Smooth muscle cell (in vitro differentiated cells): ENCODE measurements around the gene LIN28A. TPM values are rescaled to one million over a fixed set of nuclear protein-coding genes. Genes with fewer than 3 reads are reported as not detected.

Experiments used
- DNase-seq: peaks from one replicate; lab custom pipeline; 2025; ENCODE audit not compliant: unreplicated experiment; lab: John Stamatoyannopoulos, UW
- H2AFZ ChIP-seq: fragments of 200-600 bp; sonication (generic); 2 replicates; pipeline ENCODE4 v1.6.0; 2016; ENCODE audit warnings: antibody characterized with exemption, low read depth, mild to moderate bottlenecking
- H3F3A ChIP-seq: fragments of 200-600 bp; sonication (generic); 2 replicates; pipeline ENCODE4 v1.6.0; 2017; ENCODE audit warnings: antibody characterized with exemption, low read depth
- H3K27ac ChIP-seq: fragments of 200-600 bp; sonication (generic); 2 replicates; pipeline ENCODE4 v1.5.1; 2016; ENCODE audit warnings: low read depth, mild to moderate bottlenecking
- H3K27me3 ChIP-seq: fragments of 200-600 bp; sonication (generic); 2 replicates; pipeline ENCODE4 v1.6.1; 2016; ENCODE audit warnings: low read depth, mild to moderate bottlenecking
- H3K36me3 ChIP-seq: fragments of 200-600 bp; sonication (generic); 2 replicates; pipeline ENCODE4 v1.5.1; 2016; ENCODE audit warnings: low read depth
- H3K4me1 ChIP-seq: fragments of 200-600 bp; sonication (generic); 2 replicates; pipeline ENCODE4 v1.5.1; 2016; ENCODE audit warnings: low read depth
- H3K4me2 ChIP-seq: fragments of 200-600 bp; sonication (generic); 2 replicates; pipeline ENCODE4 v1.6.0; 2016; ENCODE audit warnings: mild to moderate bottlenecking
- H3K4me3 ChIP-seq: fragments of 200-600 bp; sonication (generic); 2 replicates; pipeline ENCODE4 v1.5.1; 2016; ENCODE audit warnings: mild to moderate bottlenecking
- H3K79me2 ChIP-seq: fragments of 200-600 bp; sonication (generic); 2 replicates; pipeline ENCODE4 v1.6.0; 2016; ENCODE audit warnings: low read depth, mild to moderate bottlenecking
- H3K9ac ChIP-seq: fragments of 200-600 bp; sonication (generic); 2 replicates; pipeline ENCODE4 v1.6.0; 2016; ENCODE audit warnings: low read depth
- H3K9me3 ChIP-seq: fragments of 200-600 bp; sonication (generic); replicated peaks from 2 replicates; pipeline ENCODE4 v1.5.1; 2016; ENCODE audit warnings: low read depth
- H4K20me1 ChIP-seq: fragments of 200-600 bp; sonication (generic); 2 replicates; pipeline ENCODE4 v1.6.0; 2016; ENCODE audit warnings: low read depth
- CTCF ChIP-seq: fragments of 200-600 bp; sonication (generic); IDR thresholded peaks from 2 replicates; pipeline ENCODE4 v1.5.1; 2017; ENCODE audit warnings: borderline replicate concordance, mild to moderate bottlenecking, antibody characterized with exemption; ENCODE audit not compliant: insufficient read depth, poor library complexity, severe bottlenecking
- WGBS: methylation state at CpG from one replicate; pipeline ENCODE4 v1.1.7; 2016; ENCODE audit warnings: low lambda C conversion rate; 5-methylcytosine and 5-hydroxymethylcytosine counted together
- polyA plus RNA-seq: library from polyadenylated mRNA; unstranded; fragments of >200 nt; fragmentation: Nextera tagmentation; extraction: Ambion mirVana; gene quantifications from 2 replicates; pipeline ENCODE4 v1.2.1, GENCODE V29; 2016
- total RNA-seq: library from RNA; depleted of rRNA; stranded (reverse); fragments of >200 nt; gene quantifications from 2 replicates; pipeline ENCODE4 v1.2.3, GENCODE V29; 2014

The LIN28A gene
- total and polyA plus RNA-seq, 2 experiments from 2014 or later, result 0.08 TPM; not detected in 1

- H3K4me3 ChIP-seq, result no peak overlapping the region
- H3K9me3 ChIP-seq, result no peaks in the 10 kb centered on the region
- H3K4me2 ChIP-seq, result no peak overlapping the region
- 29% methylated on average over 26 of the region's 26 CpGs for WGBS
- H3K27ac ChIP-seq, result no peak overlapping the region
- H3K79me2 ChIP-seq, result no peaks in the 10 kb centered on the region
- no peaks in the 10 kb centered on the region for H4K20me1 ChIP-seq
- no peaks in the 10 kb centered on the region for H3K4me1 ChIP-seq
- H3K27me3 ChIP-seq, result peaks cover 36% of the 10 kb centered on the region
- no peak overlapping the region for H2AFZ ChIP-seq
- H3F3A ChIP-seq, result no peaks in the 10 kb centered on the region
- H3K36me3 ChIP-seq, result no peaks in the 10 kb centered on the region
- H3K9ac ChIP-seq, result no peak overlapping the region
- peak; percentile 56 for DNase-seq
- TF ChIP-seq CTCF, result peak; percentile 96
Observed at GRCh38 chr1:26363549-26364448, 46.8 kb upstream of the LIN28A start.

GRCh38 chr1:26364956-26365355 lies 45.7 kb upstream of the LIN28A start:
- H3K79me2 ChIP-seq, result no peaks in the 10 kb centered on the region
- WGBS, result 95% methylated on average over 7 of the region's 9 CpGs
- H3F3A ChIP-seq, result no peaks in the 10 kb centered on the region

GRCh38 chr1:26367441-26367840 lies 43.2 kb upstream of the LIN28A start:
- H2AFZ ChIP-seq, result no peak overlapping the region
- no peak overlapping the region for H3K27ac ChIP-seq
- no peak for DNase-seq
- H3K9me3 ChIP-seq, result no peaks in the 10 kb centered on the region
- H3K4me3 ChIP-seq, result no peak overlapping the region
- no peaks in the 10 kb centered on the region for H4K20me1 ChIP-seq
- no peak for TF ChIP-seq CTCF
- no peak overlapping the region for H3K9ac ChIP-seq
- WGBS, result 92% methylated on average over 6 of the region's 6 CpGs
- no peak overlapping the region for H3K4me2 ChIP-seq
- H3F3A ChIP-seq, result no peaks in the 10 kb centered on the region
- no peaks in the 10 kb centered on the region for H3K79me2 ChIP-seq
- peaks cover under 1% of the 10 kb centered on the region for H3K27me3 ChIP-seq
- no peaks in the 10 kb centered on the region for H3K4me1 ChIP-seq
- no peaks in the 10 kb centered on the region for H3K36me3 ChIP-seq

More at GRCh38 chr1:26364956-26365355, 45.7 kb upstream of the LIN28A start:
- Histone ChIP-seq H3K36me3 (no peaks in the 10 kb centered on the region), H2AFZ (no peak overlapping the region), H3K4me2 (no peak overlapping the region), H3K9ac (no peak overlapping the region), H3K27me3 (peaks cover 24% of the 10 kb centered on the region), H4K20me1 (no peaks in the 10 kb centered on the region), H3K4me1 (no peaks in the 10 kb centered on the region), H3K4me3 (no peak overlapping the region), H3K27ac (no peak overlapping the region), H3K9me3 (no peaks in the 10 kb centered on the region)
- TF ChIP-seq CTCF, result no peak
- no peak for DNase-seq
